CD8-positive, alpha-beta memory T cell (primary cell): Measurements from ENCODE around the gene DNM1L. TPM values are rescaled to one million over a fixed set of nuclear protein-coding genes. Genes with fewer than 3 reads are reported as not detected.

Experiments
- polyA plus RNA-seq: library from polyadenylated mRNA; unstranded; fragments of 300-500 nt; fragmentation: Illumina TruSeq; gene quantifications from one replicate; pipeline ENCODE4 v1.2.3, GENCODE V29; 2021
- total RNA-seq, 2 experiments: library from RNA; stranded (reverse); gene quantifications; one replicate each; pipeline ENCODE4 v1.2.3, GENCODE V29; 2021

Gene DNM1L
- total and polyA plus RNA-seq, 3 experiments from 2014 or later: 30.2 to 68.0 (median 63.4) TPM

Other genes with a start within 250 kb of the DNM1L start
- gene YARS2, start 76.6 kb downstream of the DNM1L start, total RNA-seq: 10 to 100 TPM; 29.0 to 34.8 TPM
- 18.5 TPM for gene YARS2, start 76.6 kb downstream of the DNM1L start, polyA plus RNA-seq
- under 1 TPM; 0.15 to 0.40 TPM for gene PKP2, start 217.5 kb downstream of the DNM1L start, total RNA-seq
- 0.17 TPM for gene PKP2, start 217.5 kb downstream of the DNM1L start, polyA plus RNA-seq